Ovary (tissue), 9 donors: ENCODE data around the gene GPR180. TPM values are rescaled to one million over a fixed set of nuclear protein-coding genes. Genes with fewer than 3 reads are reported as not detected.

ENCODE experiments used
- DNase-seq, 5 donors: peaks; one replicate each; pipeline ENCODE4 v3.0.0-alpha.2; 2019 to 2020
- H3K27ac ChIP-seq, 2 donors: fragments of 200-600 bp; one replicate each; pipeline versions ENCODE4 v1.5.1 to v1.8.0; 2019 to 2022
- H3K27me3 ChIP-seq: fragments of 200-600 bp; one replicate; pipeline ENCODE4 v1.8.0; 2022
- H3K36me3 ChIP-seq: fragments of 200-600 bp; sonication (generic); one replicate; pipeline ENCODE4 v1.5.1; 2019
- H3K4me1 ChIP-seq: one replicate; pipeline ENCODE4 v1.8.1; 2013; ENCODE audit warnings: mild to moderate bottlenecking, moderate library complexity; ENCODE audit not compliant: insufficient read depth
- H3K4me3 ChIP-seq: fragments of 200-600 bp; sonication (generic); one replicate; pipeline ENCODE4 v1.5.1; 2017
- H3K9me3 ChIP-seq, 2 donors: fragments of 200-600 bp in 1 of 2; sonication (generic) in 1 of 2; one replicate each; pipeline versions ENCODE4 v1.5.1 to v1.8.1; 2013 to 2019; ENCODE audit warnings: mild to moderate bottlenecking in 1 of 2, moderate library complexity in 1 of 2
- CTCF ChIP-seq, 3 donors: fragments of 450-650 bp in 2 of 3; fragments of 200-600 bp in 1 of 3; IDR thresholded peaks; one replicate each; pipeline versions ENCODE4 v1.5.1 to v1.8.0; 2016 to 2022; ENCODE audit warnings: antibody characterized with exemption in 3 of 3, mild to moderate bottlenecking in 1 of 3
- EP300 ChIP-seq: sonication (generic); formaldehyde crosslinking; IDR thresholded peaks from one replicate; pipeline ENCODE4 v1.6.1; 2017; ENCODE audit warnings: antibody characterized with exemption
- POLR2A ChIP-seq: fragments of 450-650 bp; IDR thresholded peaks from one replicate; pipeline ENCODE4 v1.6.1; 2017; ENCODE audit warnings: antibody characterized with exemption, mild to moderate bottlenecking, moderate library complexity
- WGBS, 3 donors: extraction: QIAGEN DNeasy Blood & Tissue Kit in 1 of 3; methylation state at CpG; one replicate each; pipeline versions ENCODE4 v1.1.5 to v1.1.7; 2013 to 2017; 5-methylcytosine and 5-hydroxymethylcytosine counted together
- intact Hi-C, 4 donors: fragments of 100-400 bp; cut with DNase I; formaldehyde crosslinking; loops; one replicate each; pipeline versions ENCODE4 v1.11.0 to v1.15.1; 2022 to 2023
- polyA plus RNA-seq, 2 donors: library from polyadenylated mRNA; stranded (reverse); fragments of 200-250 nt in 1 of 2; fragments of 350-450 nt in 1 of 2; fragmentation: Illumina TruSeq in 1 of 2; extraction: RNeasy Lipid Tissue Mini Kit (QIAGEN cat#74804) in 1 of 2; gene quantifications; one replicate each; pipeline ENCODE4 v1.2.3, GENCODE V29; 2013 to 2014
- total RNA-seq, 7 donors: library from RNA; depleted of rRNA in 2 of 7; stranded (reverse); fragments of >200 nt in 2 of 7; fragmentation: NEBNext Ultra II Directional in 3 of 7; extraction: Animal tissue kit (Norgen Biotek cat#: 25700) in 3 of 7; gene quantifications; one replicate each; pipeline versions ENCODE4 v1.1.0 to v1.2.4, GENCODE V29; 2016 to 2023
- donor health status: DM: no; HTN: no; CAD: no; lungs with moderate emphysema.
- donor health status: DM: no; HTN: no; CAD: no.
- donor health status: Bipolar disorder and iron deficiency.
- donor health status: DM: yes; HTN: yes; CAD: no.
- donor health status: DM: no; HTN: no; CAD: no.
- donor health status: DM: yes; HTN: yes; CAD: no.

The GPR180 gene
- total and polyA plus RNA-seq, 9 donors, result 1.6 to 6.7 (median 4.3) TPM

GRCh38 chr13:94556621-94557020, 45.0 kb upstream of the GPR180 start:
- no peaks in the 10 kb centered on the region for H3K4me1 ChIP-seq
- no peak overlapping the region for H3K4me3 ChIP-seq
- no peaks in the 10 kb centered on the region for H3K36me3 ChIP-seq
- no peak for TF ChIP-seq EP300
- TF ChIP-seq CTCF (IDR thresholded peaks at IDR 0.05), result no peak
- TF ChIP-seq POLR2A, result no peak
- H3K27me3 ChIP-seq, result no peaks in the 10 kb centered on the region
- 38 to 48% (median 40%) methylated on average over 3 of the region's 3 CpGs for WGBS, 3 donors
- no peaks in the 10 kb centered on the region for H3K9me3 ChIP-seq
- no peak for DNase-seq
- no peak overlapping the region for H3K27ac ChIP-seq
- intact Hi-C loops, result no loop called here

GRCh38 chr13:94557684-94558235, 43.9 kb upstream of the GPR180 start:
- TF ChIP-seq EP300 (no peak), CTCF (IDR thresholded peaks at IDR 0.05) (no peak), POLR2A (no peak)
- H3K27ac ChIP-seq, result no peak overlapping the region
- H3K4me1 ChIP-seq, result no peaks in the 10 kb centered on the region
- H3K27me3 ChIP-seq, result no peaks in the 10 kb centered on the region
- intact Hi-C loops, result no loop called here
- H3K9me3 ChIP-seq, result no peaks in the 10 kb centered on the region
- 83 to 92% (median 90%) methylated on average over 5 of the region's 5 CpGs for whole genome bisulfite sequencing, 3 donors
- DNase-seq, result no peak
- no peak overlapping the region for H3K4me3 ChIP-seq
- H3K36me3 ChIP-seq, result no peaks in the 10 kb centered on the region

GRCh38 chr13:94558716-94559115, 42.9 kb upstream of the GPR180 start:
- intact Hi-C loops, result no loop called here
- 62 to 72% (median 66%) methylated on average over 6 of the region's 6 CpGs for WGBS, 3 donors
- no peaks in the 10 kb centered on the region for H3K27me3 ChIP-seq
- no peak for TF ChIP-seq CTCF (IDR thresholded peaks at IDR 0.05)
- no peak for TF ChIP-seq POLR2A
- TF ChIP-seq EP300, result no peak
- H3K9me3 ChIP-seq, result no peaks in the 10 kb centered on the region
- H3K4me3 ChIP-seq, result no peak overlapping the region
- no peaks in the 10 kb centered on the region for H3K4me1 ChIP-seq
- H3K36me3 ChIP-seq, result no peaks in the 10 kb centered on the region
- no peak overlapping the region for H3K27ac ChIP-seq
- no peak for DNase-seq

GRCh38 chr13:94559222-94559795, 42.3 kb upstream of the GPR180 start:
- TF ChIP-seq EP300, result no peak
- Histone ChIP-seq H3K4me1 (no peaks in the 10 kb centered on the region), H3K27me3 (no peaks in the 10 kb centered on the region), H3K36me3 (no peaks in the 10 kb centered on the region), H3K27ac (no peak overlapping the region), H3K4me3 (no peak overlapping the region), H3K9me3 (no peaks in the 10 kb centered on the region)
- 85 to 88% (median 85%) methylated on average over 6 of the region's 6 CpGs for WGBS, 3 donors
- no peak for DNase-seq
- intact Hi-C loops, result no loop called here

- 45 to 60% (median 49%) methylated on average over 2 of the region's 2 CpGs for WGBS, 3 donors
- Histone ChIP-seq H3K4me1 (no peaks in the 10 kb centered on the region), H3K27me3 (no peaks in the 10 kb centered on the region), H3K4me3 (no peak overlapping the region), H3K27ac (no peak overlapping the region), H3K36me3 (no peaks in the 10 kb centered on the region), H3K9me3 (no peaks in the 10 kb centered on the region)
- TF ChIP-seq CTCF (IDR thresholded peaks at IDR 0.05) (no peak), EP300 (no peak), POLR2A (no peak)
- no peak for DNase-seq
- intact Hi-C loops, result no loop called here
Observed at GRCh38 chr13:94560116-94560515, 41.5 kb upstream of the GPR180 start.
